CD14-positive monocyte (primary cell): Measurements from ENCODE around the gene OLFM1. TPM values are rescaled to one million over a fixed set of nuclear protein-coding genes. Genes with fewer than 3 reads are reported as not detected.

Experiments
- DNase-seq, 3 donors: peaks; one replicate each; pipeline ENCODE4 v3.0.0-alpha.2; 2011 to 2022
- H2AFZ ChIP-seq: 2 replicates; pipeline ENCODE4 v1.6.0; 2012; ENCODE audit warnings: mild to moderate bottlenecking, low read depth, low read length, inconsistent platforms; ENCODE audit not compliant: insufficient read depth, poor library complexity, severe bottlenecking
- H3K27ac ChIP-seq, 2 donors: 1 replicate in 1 of 2; 2 replicates in 1 of 2; pipeline ENCODE4 v1.5.1; 2012 to 2013; ENCODE audit warnings: low read length in 2 of 2, control low read depth in 1 of 2, inconsistent platforms in 1 of 2, low read depth in 1 of 2, mild to moderate bottlenecking in 1 of 2
- H3K27me3 ChIP-seq, 2 donors: one replicate each; pipeline versions ENCODE4 v1.6.0 to v1.6.1; 2011 to 2013; ENCODE audit warnings: low read length in 2 of 2; ENCODE audit not compliant: control insufficient read depth in 2 of 2, insufficient read depth in 2 of 2
- H3K36me3 ChIP-seq, 2 donors: replicated peaks in 1 of 2; 1 replicate in 1 of 2; 2 replicates in 1 of 2; pipeline versions ENCODE4 v1.5.1 to v1.6.1; 2012 to 2013; ENCODE audit warnings: low read length in 2 of 2, control low read depth in 1 of 2, inconsistent platforms in 1 of 2, mild to moderate bottlenecking in 1 of 2; ENCODE audit not compliant: insufficient read depth in 2 of 2, control insufficient read depth in 1 of 2
- H3K4me1 ChIP-seq, 2 donors: 1 replicate in 1 of 2; 2 replicates in 1 of 2; pipeline versions ENCODE4 v1.5.1 to v1.6.1; 2012 to 2013; ENCODE audit warnings: low read length in 2 of 2, control low read depth in 1 of 2, inconsistent platforms in 1 of 2, mild to moderate bottlenecking in 1 of 2, moderate library complexity in 1 of 2; ENCODE audit not compliant: insufficient read depth in 2 of 2, control insufficient read depth in 1 of 2
- H3K4me2 ChIP-seq: replicated peaks from 2 replicates; pipeline ENCODE3; 2012; ENCODE audit warnings: low read length, moderate library complexity, mild to moderate bottlenecking; ENCODE audit not compliant: poor library complexity, severe bottlenecking; ENCODE audit errors: extremely low read depth
- H3K4me3 ChIP-seq, 3 experiments: fragments of 200-600 bp in 1 of 3; sonication (generic) in 1 of 3; replicated peaks in 1 of 3; 1 replicate in 2 of 3; 2 replicates in 1 of 3; pipeline ENCODE4 v1.5.1; 2011 to 2013; ENCODE audit warnings: low read length in 3 of 3, mild to moderate bottlenecking in 3 of 3, control low read depth in 2 of 3, low read depth in 2 of 3, inconsistent platforms in 1 of 3, moderate library complexity in 1 of 3
- H3K79me2 ChIP-seq: 2 replicates; pipeline ENCODE4 v1.6.0; 2012; ENCODE audit warnings: mild to moderate bottlenecking, control low read depth, inconsistent platforms, low read length, moderate library complexity; ENCODE audit not compliant: insufficient read depth
- H3K9ac ChIP-seq: 2 replicates; pipeline ENCODE4 v1.6.0; 2017; ENCODE audit warnings: low read length, mild to moderate bottlenecking; ENCODE audit not compliant: insufficient read depth, poor library complexity, severe bottlenecking
- H3K9me3 ChIP-seq, 2 donors: replicated peaks in 1 of 2; 1 replicate in 1 of 2; 2 replicates in 1 of 2; pipeline versions ENCODE4 v1.5.1 to v1.6.1; 2012 to 2013; ENCODE audit warnings: low read length in 2 of 2, control low read depth in 1 of 2; ENCODE audit not compliant: control insufficient read depth in 1 of 2, insufficient read depth in 1 of 2
- H4K20me1 ChIP-seq: 2 replicates; pipeline ENCODE4 v1.6.0; 2012; ENCODE audit warnings: mild to moderate bottlenecking, low read length, control low read depth, moderate library complexity; ENCODE audit not compliant: insufficient read depth
- H3K27ac Mint-ChIP-seq, 7 donors: one replicate each; pipeline ENCODE4 v1.8.0; 2020; ENCODE audit warnings: mild to moderate bottlenecking in 7 of 7, mixed read lengths in 7 of 7, moderate library complexity in 6 of 7, inconsistent platforms in 2 of 7
- H3K27me3 Mint-ChIP-seq, 3 donors: one replicate each; pipeline ENCODE4 v1.8.0; 2021 to 2022; ENCODE audit warnings: low read depth in 3 of 3, mild to moderate bottlenecking in 3 of 3, mixed read lengths in 3 of 3, moderate library complexity in 3 of 3, inconsistent platforms in 1 of 3
- H3K36me3 Mint-ChIP-seq, 2 donors: one replicate each; pipeline ENCODE4 v1.8.0; 2020; ENCODE audit warnings: mixed read lengths in 2 of 2, inconsistent platforms in 1 of 2, mild to moderate bottlenecking in 1 of 2
- H3K4me1 Mint-ChIP-seq: one replicate; pipeline ENCODE4 v1.8.0; 2020; ENCODE audit warnings: mild to moderate bottlenecking, mixed read lengths
- H3K4me3 Mint-ChIP-seq, 2 donors: one replicate each; pipeline ENCODE4 v1.8.0; 2020; ENCODE audit warnings: mild to moderate bottlenecking in 2 of 2, mixed read lengths in 2 of 2, moderate library complexity in 1 of 2
- H3K9me3 Mint-ChIP-seq, 7 donors: one replicate each; pipeline ENCODE4 v1.8.0; 2020 to 2022; ENCODE audit warnings: mixed read lengths in 7 of 7, mild to moderate bottlenecking in 6 of 7, moderate library complexity in 6 of 7, inconsistent platforms in 2 of 7
- WGBS: methylation state at CpG from one replicate; pipeline ENCODE4 v1.1.5; 2013; ENCODE audit warnings: missing lambda C conversion rate; ENCODE audit not compliant: insufficient coverage; 5-methylcytosine and 5-hydroxymethylcytosine counted together
- intact Hi-C, 2 donors: fragments of 100-400 bp; cut with micrococcal nuclease; formaldehyde crosslinking; loops; one replicate each; pipeline versions ENCODE4 v1.15.0 to v1.15.1; 2023
- polyA plus RNA-seq, 3 donors: library from polyadenylated mRNA; depleted of rRNA in 1 of 3; unstranded in 2 of 3; stranded (reverse) in 1 of 3; fragments of 300-500 nt in 2 of 3; fragments of >200 nt in 1 of 3; fragmentation: Illumina TruSeq in 2 of 3; gene quantifications; 1 replicate in 2 of 3; 2 replicates in 1 of 3; pipeline ENCODE4 v1.2.3, GENCODE V29; 2012 to 2021
- TF ChIP-seq, protein P1 (sequence below): fragments of 200-600 bp; IDR thresholded peaks from one replicate; pipeline ENCODE4 v1.8.0; 2022; ENCODE audit warnings: antibody characterized with exemption, mild to moderate bottlenecking

Gene OLFM1
- polyA plus RNA-seq, 3 donors = 7.6 to 10.9 (median 9.4) TPM

DNA sequence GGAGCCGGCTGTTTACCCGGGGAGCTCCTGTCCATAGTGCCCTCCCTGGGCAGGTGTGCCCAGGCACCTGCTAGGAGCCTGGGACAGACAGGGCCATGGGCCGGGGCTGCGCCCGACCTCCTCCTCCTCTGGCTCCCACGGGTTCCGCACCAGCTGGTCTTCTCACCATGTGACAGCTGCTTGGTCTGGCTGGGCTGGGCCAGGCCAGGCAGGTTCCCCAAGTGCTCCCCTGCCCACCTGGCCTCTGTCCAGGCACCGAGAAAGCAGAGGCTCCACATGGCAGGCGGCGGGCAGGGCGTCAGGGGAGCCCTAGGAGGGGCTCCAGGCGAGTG, 60.0 kb downstream of the OLFM1 start:
- no peak for DNase-seq
- Histone ChIP-seq H3K9ac (no peak overlapping the region), H3K27me3 (no peaks in the 10 kb centered on the region), H3K4me2 (no peak overlapping the region), H3K4me1 (no peaks in the 10 kb centered on the region), H2AFZ (no peak overlapping the region), H3K79me2 (no peaks in the 10 kb centered on the region), H3K36me3 (no peaks in the 10 kb centered on the region), H4K20me1 (no peaks in the 10 kb centered on the region), H3K27ac (no peak overlapping the region), H3K4me3 (no peak overlapping the region), H3K9me3 (peaks cover 0 to 8% of the 10 kb centered on the region in 2 donors)
- Mint-ChIP-seq H3K9me3 (peaks cover 2 to 17% (median 7%) of the 10 kb centered on the region in 7 donors), H3K4me3 (no peak overlapping the region), H3K27ac (no peak overlapping the region), H3K36me3 (no peaks in the 10 kb centered on the region), H3K27me3 (peaks cover 0 to 10% (median 8%) of the 10 kb centered on the region in 3 donors), H3K4me1 (no peaks in the 10 kb centered on the region)
- TF ChIP-seq, protein P1, sequence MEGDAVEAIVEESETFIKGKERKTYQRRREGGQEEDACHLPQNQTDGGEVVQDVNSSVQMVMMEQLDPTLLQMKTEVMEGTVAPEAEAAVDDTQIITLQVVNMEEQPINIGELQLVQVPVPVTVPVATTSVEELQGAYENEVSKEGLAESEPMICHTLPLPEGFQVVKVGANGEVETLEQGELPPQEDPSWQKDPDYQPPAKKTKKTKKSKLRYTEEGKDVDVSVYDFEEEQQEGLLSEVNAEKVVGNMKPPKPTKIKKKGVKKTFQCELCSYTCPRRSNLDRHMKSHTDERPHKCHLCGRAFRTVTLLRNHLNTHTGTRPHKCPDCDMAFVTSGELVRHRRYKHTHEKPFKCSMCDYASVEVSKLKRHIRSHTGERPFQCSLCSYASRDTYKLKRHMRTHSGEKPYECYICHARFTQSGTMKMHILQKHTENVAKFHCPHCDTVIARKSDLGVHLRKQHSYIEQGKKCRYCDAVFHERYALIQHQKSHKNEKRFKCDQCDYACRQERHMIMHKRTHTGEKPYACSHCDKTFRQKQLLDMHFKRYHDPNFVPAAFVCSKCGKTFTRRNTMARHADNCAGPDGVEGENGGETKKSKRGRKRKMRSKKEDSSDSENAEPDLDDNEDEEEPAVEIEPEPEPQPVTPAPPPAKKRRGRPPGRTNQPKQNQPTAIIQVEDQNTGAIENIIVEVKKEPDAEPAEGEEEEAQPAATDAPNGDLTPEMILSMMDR = no peak
- intact Hi-C loops = no loop called here
- 90% methylated on average over 12 of the region's 12 CpGs for WGBS

GRCh38 chr9:135147938-135148337, 60.5 kb downstream of the OLFM1 start:
- peaks cover 2 to 17% (median 7%) of the 10 kb centered on the region in 7 donors for H3K9me3 Mint-ChIP-seq
- H3K4me1 ChIP-seq = no peaks in the 10 kb centered on the region
- no peak overlapping the region for H3K4me3 Mint-ChIP-seq
- H3K4me3 ChIP-seq = no peak overlapping the region
- H3K4me1 Mint-ChIP-seq = no peaks in the 10 kb centered on the region
- H4K20me1 ChIP-seq = no peaks in the 10 kb centered on the region
- H3K27me3 ChIP-seq = no peaks in the 10 kb centered on the region
- no peak overlapping the region for H3K27ac Mint-ChIP-seq
- intact Hi-C loops = no loop called here
- no peaks in the 10 kb centered on the region for H3K36me3 ChIP-seq
- H3K36me3 Mint-ChIP-seq = no peaks in the 10 kb centered on the region
- peaks cover 0 to 8% of the 10 kb centered on the region in 2 donors for H3K9me3 ChIP-seq
- peaks cover 0 to 10% (median 7%) of the 10 kb centered on the region in 3 donors for H3K27me3 Mint-ChIP-seq
- H3K79me2 ChIP-seq = no peaks in the 10 kb centered on the region
- no peak for DNase-seq
- H3K9ac ChIP-seq = no peak overlapping the region
- no peak overlapping the region for H2AFZ ChIP-seq
- no peak overlapping the region for H3K4me2 ChIP-seq
- 86% methylated on average over 8 of the region's 9 CpGs for WGBS
- TF ChIP-seq, protein P1 = no peak
- H3K27ac ChIP-seq = no peak overlapping the region
